GM18861 (cell line): Measurements from ENCODE around the gene CSMD2.

ENCODE experiments used
- ATAC-seq: cut with Tn5 transposase; IDR thresholded peaks from one replicate; pipeline ENCODE4 v1.9.1; 2021; ENCODE audit not compliant: unreplicated experiment

The CSMD2 gene

DNA sequence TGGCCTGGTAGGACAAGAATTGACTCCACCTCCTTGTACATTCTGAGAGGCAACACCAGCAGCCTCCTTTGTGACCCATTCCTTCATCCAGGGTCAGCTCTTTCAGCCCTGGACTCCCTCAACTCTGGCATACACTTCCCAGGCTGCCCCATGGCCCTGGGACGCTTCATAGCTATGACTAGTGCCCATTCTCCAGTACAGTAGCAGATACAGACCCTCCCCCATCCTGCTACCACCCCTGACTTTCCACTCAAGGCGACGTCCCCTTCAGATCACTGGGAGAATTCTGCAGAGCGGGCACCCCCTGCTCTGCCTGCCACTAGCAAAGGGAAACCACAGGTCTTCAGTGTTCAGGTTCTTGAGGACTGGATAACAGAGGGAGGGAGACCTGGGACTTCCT is 400.9 kb downstream of the CSMD2 start:
- no peak for ATAC-seq

DNA sequence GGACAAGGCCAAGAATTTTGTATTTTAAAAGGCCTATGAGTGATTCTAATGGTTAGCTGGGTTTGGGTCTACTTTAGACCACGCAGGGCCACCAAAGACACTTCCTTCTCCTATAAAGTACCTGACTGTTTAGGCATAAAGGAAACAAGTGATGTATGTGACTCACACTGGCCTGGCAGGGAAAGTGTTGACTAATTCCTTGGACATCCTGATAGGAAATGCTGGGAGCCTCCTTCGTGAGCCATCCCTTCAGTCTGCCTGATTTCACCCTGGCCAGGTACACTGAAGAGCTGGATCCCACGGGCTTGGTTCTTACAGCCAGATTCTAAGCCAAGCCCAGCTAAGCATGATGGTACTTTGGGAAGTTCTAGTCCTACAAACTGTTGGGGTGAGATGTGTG is 401.6 kb downstream of the CSMD2 start:
- no peak for ATAC-seq

DNA sequence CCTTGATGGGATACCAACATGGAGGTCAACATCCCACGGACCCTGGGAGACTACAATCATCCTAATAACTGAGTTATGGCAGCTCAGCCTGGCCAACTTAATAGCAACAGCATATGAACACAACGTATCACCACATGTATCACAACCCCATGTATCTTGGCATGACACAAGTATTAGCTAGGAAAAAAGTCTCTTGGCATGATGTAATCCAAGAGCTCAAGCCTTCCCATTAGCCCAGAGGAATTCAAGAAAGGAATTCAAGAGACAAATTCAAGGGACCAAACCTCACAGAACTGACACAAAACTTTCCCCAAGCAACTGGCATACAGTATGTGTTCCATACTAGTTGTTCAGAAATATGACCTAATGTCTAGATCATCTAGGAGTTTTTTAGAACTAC is 402.1 kb downstream of the CSMD2 start:
- no peak for ATAC-seq

DNA sequence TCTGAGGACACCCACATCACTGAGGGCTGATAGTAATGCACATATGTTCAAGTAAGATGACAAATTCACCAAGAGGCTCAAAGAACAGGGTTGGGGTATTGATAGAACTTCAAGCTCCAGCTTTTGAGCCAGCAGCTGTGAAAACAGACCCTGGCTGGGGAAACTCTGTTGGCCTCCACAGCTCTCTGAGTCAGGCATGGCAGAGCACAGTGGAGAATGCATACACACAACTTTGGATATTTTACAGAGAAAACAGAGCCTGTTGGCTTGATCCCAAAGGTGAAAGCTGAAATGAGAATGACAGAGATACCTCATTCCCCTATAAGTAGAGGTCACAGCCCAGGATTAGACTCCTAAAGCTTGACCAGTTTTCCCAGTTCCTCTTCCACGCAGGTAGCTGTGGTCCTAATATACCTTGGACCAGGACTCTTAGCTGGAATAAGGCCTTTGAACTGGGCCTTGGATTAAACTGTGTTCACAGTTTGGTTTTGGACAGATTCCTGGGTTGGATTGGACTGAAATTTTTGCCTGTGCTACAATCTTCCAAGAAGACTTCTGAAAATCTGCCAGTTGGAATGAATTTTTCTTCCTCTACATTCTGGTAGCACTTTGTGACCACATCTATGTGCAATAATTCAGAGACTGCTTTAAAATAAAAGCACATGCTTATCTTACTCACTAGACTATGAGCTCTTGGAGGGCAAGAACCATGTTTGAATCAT is 402.8 kb downstream of the CSMD2 start:
- ATAC-seq, result no peak

DNA sequence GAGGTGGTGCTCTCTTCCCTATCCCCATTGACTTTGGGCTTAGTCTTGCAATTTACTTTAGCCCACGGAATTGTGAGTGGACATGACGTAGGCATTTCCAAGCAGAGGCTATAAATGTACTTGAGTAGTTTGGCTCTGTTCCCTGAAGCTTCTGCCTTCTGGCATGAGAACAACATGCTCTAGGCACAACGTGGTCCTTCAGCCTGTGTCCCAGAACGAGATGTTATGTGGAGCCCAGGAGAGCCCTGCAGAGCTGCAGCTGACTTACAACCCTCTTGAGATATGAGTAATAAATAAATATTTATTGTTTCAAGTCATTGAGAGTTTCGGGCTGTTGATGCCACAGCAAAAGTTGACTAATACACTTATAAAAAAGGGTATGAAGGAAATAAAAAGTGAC is 406.3 kb downstream of the CSMD2 start:
- no peak for ATAC-seq

DNA sequence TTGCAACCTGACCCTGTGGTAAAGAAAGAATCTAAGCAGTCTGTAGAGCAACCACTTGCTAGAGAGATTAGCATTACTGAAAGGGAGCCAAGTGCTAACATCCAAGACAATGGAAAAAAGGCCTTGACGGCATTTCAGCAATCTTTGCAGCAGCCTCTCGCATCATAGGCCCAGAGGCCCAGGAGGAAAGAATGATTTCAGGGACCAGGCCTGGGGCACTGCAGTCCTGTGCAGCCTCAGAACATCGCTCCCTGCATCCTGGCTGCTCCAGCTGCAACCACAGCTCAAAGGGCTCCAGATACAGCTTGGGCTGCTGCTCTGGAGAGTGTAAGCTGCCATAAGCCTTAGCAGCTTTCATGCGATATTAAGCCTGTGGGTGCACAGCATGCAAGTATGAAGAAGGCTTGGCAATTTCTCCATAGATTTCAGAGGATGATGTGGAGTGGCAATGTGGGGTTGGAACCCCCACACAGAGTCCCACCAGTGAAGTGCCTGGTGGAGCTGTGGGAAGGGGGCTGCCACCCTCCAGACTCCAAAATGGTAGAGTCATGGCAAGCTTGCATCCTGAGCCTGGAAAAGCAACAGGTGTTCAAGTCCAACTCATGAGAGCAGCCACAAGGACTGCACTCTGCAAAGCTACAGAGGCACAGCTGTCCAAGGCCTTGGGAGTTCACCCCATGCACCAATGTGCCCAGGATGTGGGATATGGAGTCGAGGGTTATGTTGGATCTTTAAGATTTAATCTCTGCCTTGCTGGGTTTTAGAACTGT is 411.8 kb downstream of the CSMD2 start:
- no peak for ATAC-seq

DNA sequence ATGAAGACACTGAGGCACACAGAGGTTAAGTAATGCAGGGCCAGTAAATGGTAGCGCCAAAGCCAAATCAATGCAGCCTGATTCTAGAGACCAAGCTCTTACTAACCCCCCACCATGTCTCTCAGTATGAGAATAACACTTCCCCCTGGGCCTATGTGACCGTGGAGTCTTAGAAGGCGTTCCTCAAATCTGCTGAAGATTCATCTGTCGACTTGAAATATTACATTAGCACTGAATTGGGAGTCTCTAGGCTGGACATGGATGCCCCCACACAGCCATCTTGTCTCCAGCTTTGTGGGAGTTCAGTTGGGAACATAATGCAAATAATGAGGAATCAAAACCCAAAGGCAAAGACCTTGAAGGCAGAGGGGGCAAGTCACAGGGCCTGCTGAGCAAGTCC is 419.1 kb downstream of the CSMD2 start:
- ATAC-seq, result no peak

DNA sequence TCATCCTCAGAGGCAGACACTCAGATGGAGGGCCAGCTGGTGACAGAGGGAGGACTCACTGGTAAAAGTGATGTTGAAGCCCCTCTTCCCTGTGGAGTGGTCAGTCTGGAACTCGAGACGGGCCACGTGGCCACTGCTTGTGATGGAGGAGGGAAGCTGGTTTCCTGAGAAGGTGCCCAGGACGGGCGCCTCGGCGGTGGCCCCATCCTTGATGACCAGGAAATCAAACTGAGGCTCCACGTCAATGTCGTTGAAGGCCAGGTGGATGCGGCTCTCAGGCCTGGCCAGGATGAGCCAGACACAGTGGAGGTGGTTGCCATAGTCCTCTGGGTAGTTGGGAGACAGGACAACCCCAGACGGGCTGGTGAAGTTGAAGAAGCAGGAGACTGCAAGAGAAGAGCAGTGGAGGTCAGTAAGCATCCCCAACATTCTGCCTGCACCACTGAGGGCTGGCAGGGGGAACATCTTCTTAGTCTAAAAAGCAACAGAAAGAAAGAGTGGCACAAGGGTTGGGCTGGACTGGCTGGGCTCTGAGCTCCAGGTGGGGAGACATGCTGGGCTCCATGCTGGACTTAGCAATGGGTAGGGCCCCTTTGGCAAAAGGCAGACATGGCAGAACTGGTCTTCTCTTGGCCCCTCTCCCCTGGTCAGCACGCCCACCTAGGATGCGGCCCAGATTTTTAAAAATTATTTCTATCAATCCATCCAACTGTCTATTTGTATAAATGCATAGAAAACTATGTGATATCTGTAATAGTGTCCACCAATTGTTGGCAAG is 421.6 kb downstream of the CSMD2 start:
- no peak for ATAC-seq

DNA sequence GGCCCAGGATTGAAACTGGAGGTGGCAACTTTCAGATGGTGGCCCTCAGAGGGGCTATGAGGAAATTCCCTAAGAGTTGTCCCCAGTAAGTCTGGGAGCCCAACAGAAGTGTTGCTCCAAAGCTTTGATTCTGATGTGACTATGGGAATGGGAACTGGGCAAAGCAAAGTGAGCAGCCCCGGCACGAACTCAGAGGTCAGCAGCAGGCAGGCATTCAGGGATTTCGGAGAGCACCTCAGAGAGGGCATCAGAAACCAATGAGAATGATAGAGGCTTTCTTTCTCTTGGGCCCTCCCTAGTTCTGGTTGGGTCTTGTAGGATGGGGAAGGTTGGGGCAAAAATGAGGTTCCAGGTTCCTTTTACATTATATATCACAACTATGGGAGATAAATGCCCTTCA is 422.4 kb downstream of the CSMD2 start:
- ATAC-seq, result no peak

DNA sequence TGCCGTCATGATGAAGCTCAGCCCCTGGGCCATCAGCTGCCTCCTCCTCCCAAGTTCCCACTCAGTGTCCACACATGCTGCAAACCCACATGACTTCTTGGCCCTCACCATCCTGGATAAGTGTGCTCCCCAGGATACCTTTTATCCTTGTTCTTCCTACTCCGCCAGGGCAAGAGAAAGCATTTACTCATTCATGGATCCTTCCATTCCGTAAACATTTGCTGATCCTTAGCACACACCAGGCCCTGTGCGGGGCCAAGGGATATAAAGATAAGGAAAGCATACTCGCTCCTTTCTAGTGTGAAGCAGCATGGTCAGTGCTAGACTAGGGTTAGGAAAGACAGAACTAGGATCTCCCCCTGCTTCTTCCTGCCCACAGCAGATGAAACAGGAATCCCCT is 423.3 kb downstream of the CSMD2 start:
- no peak for ATAC-seq

DNA sequence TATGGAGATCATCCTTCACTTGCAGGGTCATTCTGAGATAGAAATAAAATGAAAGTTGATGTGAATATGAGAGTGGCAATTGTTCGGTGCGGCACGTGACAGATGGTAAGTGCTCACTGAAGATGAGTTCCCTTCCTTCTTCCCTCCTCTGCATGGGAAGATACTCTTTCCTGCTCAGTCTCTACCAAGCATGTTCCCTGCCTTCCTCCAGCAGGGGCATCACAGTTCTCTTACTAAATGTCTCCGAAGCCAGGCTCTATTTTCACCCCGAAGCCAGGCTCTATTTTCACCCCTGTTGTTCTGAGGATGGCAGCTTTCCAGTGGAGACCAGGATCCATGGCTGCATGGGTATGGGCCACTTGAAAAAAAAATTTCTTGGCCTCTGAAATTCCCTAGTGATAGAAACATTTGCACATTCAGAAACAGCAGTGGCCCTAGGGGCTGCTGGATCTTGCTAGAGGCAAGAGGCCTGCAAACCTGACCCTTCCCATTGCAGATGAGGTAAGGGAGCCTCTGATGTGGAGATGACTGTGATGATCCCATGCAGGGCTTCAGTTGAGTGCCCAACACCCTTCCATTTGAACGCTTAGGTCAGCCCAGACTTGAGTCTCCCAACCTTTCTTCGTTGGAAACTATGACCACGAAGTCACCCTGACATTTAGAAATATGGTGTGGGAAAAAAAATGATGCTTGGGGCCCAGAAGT is 424.8 kb downstream of the CSMD2 start:
- ATAC-seq, result no peak

DNA sequence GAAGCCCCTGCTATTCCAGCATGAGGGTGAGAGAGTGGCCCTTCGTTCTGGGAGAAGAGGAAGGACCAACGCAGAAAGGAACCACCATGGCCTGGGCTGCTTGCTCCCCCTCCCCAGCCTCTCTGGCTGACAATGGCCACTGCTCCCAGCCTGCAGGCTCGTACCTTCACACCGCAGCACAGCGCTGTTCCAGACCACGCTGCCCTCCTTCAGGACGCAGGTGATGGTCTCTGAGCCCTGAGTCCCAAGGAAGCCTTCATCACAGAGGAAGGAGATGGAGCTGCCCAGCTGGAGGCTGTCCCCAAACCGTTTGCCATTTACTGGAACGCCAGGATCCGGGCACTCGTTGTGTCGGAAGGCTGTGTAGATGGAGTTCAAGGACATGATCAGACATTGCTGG is 426.1 kb downstream of the CSMD2 start:
- no peak for ATAC-seq

DNA sequence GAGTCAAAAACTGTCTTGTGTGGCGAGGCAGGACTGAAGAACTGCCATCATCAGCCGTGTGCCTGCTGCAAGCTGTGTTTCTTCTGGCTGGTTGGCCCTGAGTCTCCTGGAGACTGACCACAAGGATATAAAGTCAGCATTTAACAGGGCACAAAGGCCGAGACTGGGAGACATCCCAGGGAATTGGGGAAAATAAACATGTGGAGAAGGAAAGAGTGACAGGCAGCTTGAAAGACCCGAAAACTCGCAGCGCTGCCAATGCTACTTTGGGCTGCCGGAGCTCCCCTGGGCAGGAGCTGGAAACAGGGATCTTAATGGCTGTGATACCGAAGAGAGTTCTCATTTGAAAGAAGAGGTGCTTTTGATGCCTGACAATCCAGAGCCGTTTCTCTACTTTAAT is 426.5 kb downstream of the CSMD2 start:
- no peak for ATAC-seq

DNA sequence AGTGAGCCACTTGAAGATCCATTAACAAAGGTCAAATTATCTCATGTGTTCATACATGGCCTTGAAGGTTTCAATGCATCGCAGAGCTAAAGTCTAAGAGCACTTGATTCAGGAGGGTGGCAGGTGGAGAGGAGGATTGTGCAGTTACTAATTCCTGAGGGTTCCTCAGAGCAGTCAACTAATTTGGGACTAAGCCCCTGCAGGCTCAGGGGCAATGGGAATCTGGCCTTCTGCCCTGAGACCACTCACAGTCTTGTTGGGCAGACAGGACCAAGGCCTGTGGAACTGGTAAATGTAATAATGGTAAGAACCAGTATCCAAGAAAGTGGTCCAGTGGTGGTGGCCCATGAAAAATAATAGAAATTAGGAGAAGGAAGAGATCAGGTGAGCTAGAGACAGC is 428.5 kb downstream of the CSMD2 start:
- ATAC-seq, result no peak

DNA sequence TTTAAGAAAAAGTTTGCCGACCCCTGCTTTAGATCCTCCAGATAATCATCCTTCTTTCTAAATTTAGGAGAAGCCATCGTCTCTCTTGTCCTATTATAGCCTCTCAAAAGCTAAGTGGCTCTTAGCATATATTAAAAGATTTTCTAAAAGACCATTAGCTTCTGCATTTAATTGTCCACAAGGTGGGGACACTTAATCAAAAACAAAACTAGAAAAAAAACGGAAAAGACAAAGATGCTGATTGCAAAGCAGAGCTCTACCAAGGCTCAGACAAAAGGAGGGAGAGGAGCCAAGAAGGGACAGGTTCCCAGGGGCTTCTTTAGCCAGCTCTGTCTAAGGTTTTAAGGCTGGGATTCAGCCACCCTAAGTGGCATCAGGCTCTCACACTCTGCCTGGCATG is 429.4 kb downstream of the CSMD2 start:
- no peak for ATAC-seq

DNA sequence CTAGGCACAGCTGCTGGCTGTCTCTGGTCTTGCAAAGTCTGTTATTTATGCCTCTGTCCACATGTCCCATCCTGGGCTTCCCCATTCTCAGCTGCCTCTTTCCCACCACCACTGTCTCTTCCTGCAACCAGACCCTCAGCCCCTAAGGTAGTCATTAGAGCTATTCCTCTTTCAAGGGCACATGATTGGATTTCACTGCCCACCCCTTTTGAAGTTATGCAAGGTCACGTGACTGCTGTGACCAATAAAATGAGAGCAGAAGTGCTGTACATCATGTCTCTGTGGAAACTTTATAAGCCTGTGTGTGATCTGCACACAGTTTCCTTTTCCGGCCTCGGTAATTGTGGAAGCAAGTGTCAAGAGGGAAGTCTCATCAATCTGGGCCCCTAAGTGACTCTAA is 437.7 kb downstream of the CSMD2 start:
- no peak for ATAC-seq

DNA sequence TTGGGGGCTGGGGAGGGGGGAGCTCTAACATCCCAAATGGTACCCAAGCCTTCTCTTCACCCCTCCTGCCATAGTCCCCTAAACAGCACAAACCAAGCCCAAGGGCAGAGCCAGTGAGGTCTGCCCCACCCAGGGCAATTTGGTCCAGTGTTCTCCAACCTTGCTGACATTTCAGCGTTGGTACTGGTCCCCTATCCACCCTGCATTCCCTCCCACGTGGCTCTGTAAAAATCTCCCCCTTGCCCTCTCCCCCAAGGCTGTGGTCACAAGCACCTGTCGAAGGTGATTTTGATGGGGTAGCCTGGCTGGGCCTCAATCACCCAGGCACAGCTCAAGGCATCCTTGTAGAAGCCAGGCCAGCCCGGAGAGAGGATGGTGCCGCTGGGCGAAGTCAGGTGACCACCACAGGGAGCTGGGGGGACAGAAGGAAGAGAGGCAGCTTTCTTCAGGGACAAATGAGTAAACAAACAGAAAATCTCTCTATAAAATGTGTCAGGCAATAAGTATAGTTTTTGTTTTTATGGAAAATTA is 438.7 kb downstream of the CSMD2 start:
- no peak for ATAC-seq

DNA sequence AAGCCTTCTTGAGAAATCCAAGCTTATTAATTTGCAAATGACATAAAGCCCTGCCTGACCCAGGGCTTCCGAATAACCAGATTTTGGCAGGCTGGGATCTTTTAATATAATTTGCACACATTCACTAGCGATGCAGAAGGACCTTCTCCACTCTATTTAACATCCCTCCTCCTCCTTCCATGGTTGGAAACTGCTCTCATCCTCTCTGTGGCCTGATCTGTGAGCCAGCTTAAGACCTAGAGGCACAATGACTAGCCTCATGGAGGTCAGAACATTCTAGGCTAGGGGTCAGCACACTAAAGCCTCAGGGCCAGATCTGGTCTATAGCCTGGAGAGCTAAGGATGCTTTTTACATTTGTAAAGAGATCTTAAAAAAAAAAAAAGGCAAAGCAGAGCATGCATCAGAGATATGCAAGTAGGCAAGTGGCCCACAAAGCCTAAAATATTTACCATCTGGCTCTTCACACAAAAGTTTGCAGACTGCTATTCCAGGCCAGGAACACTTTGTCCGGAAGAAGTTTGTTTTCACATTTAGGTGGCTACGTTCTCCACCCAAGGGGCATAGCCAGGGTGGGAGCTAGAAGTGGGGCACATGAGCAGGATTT is 439.4 kb downstream of the CSMD2 start:
- no peak for ATAC-seq

DNA sequence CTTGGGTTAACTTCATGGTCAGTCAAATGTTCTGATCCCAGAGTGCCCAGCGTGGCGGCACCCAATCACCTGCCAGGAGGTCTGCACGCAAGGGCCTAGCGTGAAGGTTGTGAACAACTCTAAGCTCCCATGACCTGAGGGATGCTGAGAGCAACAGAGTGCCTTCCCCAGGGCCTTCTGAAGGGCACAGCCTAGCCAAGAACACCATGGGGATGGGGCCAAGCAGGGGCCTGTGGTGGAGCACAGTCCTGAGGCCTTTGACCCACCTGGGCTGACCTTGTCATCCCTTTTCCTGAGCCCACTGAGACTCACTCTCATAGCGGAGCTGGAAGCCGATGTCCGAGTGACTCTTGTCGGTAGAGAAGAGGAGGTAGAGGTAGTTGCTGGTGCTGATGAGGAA is 440.0 kb downstream of the CSMD2 start:
- ATAC-seq, result no peak

DNA sequence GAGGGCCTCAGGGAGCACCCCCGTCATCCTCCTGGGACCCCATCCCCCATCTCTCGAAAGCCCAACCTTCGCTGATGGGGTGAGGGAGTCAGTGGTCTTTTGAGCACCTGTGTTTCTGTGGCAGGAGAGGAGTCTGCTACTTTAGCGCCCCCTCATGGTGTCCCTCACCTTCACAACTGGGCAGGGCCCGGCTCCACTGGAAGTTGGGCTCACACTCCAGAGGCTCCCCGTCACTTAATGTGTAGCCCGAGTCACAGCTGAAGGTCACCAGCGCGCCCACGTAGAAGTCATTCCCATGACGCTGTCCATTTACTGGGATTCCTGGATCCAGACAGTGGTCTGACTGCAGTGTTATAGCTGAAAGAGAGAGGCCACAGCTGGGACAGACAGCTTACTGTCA is 440.7 kb downstream of the CSMD2 start:
- ATAC-seq, result no peak

DNA sequence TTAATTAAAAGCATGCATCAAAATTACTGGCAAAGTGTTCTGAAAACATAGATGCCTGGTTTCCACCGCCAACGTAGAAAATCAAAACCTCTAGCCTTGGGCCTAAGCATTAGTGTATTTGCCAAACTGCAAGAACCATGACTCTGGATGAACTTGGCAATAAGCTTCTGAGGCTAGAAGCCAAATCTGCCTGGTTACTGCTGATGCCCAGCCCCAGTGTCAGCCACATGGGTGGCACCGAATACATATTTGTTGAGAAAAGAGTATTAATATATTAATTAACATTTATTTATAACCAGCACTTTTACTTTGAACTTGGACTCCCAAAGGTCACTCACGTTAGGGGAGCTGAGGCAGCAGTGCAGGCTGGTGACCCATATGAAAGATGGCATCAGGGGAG is 441.8 kb downstream of the CSMD2 start:
- no peak for ATAC-seq
